Nephron (organoid): ENCODE data around the gene ANKFN1.

Experiments
- H3K27ac Mint-ChIP-seq, 3 experiments: 2 replicates each; pipeline ENCODE4 v1.8.0; 2020; ENCODE audit warnings: mixed read lengths in 3 of 3, mild to moderate bottlenecking in 2 of 3, moderate library complexity in 1 of 3
- H3K27me3 Mint-ChIP-seq: 2 replicates; pipeline ENCODE4 v1.8.0; 2021; ENCODE audit warnings: low read depth, mild to moderate bottlenecking, moderate library complexity, mixed read lengths
- H3K36me3 Mint-ChIP-seq: 2 replicates; pipeline ENCODE4 v1.8.0; 2020; ENCODE audit warnings: low read depth, mixed read lengths
- H3K4me1 Mint-ChIP-seq: 2 replicates; pipeline ENCODE4 v1.8.0; 2020; ENCODE audit warnings: mixed read lengths
- H3K4me3 Mint-ChIP-seq, 3 experiments: 2 replicates each; pipeline ENCODE4 v1.8.0; 2020; ENCODE audit warnings: mild to moderate bottlenecking in 3 of 3, mixed read lengths in 3 of 3, moderate library complexity in 2 of 3
- H3K9me3 Mint-ChIP-seq: 2 replicates; pipeline ENCODE4 v1.8.0; 2020; ENCODE audit warnings: mixed read lengths
- TF ChIP-seq, protein P1 (sequence below), 3 experiments: fragments of 200-600 bp; sonication (generic); IDR thresholded peaks; one replicate each; pipeline ENCODE4 v1.5.0; 2021; ENCODE audit warnings: antibody characterized with exemption in 3 of 3; ENCODE audit not compliant: unreplicated experiment in 3 of 3

The ANKFN1 gene, protein sequence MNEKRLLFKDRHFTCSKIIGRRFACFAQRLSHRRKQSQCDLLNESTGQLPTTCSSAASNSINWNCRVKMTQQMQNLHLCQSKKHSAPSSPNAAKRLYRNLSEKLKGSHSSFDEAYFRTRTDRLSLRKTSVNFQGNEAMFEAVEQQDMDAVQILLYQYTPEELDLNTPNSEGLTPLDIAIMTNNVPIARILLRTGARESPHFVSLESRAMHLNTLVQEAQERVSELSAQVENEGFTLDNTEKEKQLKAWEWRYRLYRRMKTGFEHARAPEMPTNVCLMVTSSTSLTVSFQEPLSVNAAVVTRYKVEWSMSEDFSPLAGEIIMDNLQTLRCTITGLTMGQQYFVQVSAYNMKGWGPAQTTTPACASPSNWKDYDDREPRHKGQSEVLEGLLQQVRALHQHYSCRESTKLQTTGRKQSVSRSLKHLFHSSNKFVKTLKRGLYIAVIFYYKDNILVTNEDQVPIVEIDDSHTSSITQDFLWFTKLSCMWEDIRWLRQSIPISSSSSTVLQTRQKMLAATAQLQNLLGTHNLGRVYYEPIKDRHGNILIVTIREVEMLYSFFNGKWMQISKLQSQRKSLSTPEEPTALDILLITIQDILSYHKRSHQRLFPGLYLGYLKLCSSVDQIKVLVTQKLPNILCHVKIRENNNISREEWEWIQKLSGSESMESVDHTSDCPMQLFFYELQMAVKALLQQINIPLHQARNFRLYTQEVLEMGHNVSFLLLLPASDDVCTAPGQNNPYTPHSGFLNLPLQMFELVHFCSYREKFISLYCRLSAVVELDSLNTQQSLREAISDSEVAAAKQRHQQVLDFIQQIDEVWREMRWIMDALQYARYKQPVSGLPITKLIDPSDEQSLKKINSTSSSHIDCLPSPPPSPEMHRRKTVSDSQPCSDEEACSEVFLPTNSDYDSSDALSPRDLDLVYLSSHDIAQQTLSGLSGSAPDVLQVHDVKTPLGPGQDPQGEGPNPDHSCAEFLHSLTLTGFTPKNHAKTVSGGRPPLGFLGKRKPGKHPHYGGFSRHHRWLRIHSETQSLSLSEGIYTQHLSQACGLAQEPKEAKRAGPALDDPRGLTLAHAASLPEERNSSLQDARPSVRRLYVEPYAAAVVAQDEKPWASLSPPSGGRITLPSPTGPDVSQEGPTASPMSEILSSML

DNA sequence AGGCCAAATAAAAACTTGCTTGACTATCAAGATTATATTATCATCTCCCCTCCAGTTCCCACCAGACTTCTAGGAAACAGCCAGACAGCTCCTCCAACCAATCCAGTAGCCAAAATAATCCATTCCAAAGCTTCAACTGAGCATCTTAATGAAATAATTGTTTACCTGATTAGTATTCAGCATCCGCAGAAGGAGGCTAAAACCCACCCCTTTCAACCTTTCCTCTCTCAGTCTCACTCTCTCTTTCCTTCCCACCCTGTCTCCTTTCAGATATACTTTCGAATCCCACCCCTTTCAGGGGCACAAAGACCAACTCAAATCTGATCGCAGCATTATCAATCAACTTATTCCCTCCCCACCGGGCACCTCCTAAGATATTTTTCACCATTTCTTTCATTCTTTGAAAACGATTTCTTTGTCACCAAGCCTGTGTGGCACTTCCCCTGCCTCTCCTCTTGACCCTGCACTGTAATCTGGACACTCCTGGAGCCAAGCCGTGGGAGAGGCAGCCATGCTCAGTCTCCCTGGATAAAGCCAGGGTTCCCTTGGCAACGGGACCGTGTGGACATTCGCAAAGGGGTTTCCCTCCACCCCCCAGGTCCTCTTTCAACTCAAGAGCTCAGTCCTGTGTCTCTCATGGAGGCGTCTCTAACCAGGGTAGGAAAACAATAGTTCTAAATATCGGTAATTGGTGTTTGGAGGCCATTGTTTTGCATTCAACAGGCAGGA lies at the start of gene ANKFN1:
TSS of gene ANKFN1 (plus strand) at position 602 of the 729 bp plus-strand sequence. CDS start 59,193 bp downstream, outside the sequence.
- Mint-ChIP-seq H3K27me3 (peaks cover 19% of the 10 kb centered on the region), H3K9me3 (no peaks in the 10 kb centered on the region), H3K27ac (peak within 1 kb of the TSS in 1 of 3 experiments; percentile 22), H3K36me3 (no peaks in the 10 kb centered on the region), H3K4me1 (peaks cover 15% of the 10 kb centered on the region), H3K4me3 (no peak within 1 kb of the TSS)
- TF ChIP-seq, protein P1, sequence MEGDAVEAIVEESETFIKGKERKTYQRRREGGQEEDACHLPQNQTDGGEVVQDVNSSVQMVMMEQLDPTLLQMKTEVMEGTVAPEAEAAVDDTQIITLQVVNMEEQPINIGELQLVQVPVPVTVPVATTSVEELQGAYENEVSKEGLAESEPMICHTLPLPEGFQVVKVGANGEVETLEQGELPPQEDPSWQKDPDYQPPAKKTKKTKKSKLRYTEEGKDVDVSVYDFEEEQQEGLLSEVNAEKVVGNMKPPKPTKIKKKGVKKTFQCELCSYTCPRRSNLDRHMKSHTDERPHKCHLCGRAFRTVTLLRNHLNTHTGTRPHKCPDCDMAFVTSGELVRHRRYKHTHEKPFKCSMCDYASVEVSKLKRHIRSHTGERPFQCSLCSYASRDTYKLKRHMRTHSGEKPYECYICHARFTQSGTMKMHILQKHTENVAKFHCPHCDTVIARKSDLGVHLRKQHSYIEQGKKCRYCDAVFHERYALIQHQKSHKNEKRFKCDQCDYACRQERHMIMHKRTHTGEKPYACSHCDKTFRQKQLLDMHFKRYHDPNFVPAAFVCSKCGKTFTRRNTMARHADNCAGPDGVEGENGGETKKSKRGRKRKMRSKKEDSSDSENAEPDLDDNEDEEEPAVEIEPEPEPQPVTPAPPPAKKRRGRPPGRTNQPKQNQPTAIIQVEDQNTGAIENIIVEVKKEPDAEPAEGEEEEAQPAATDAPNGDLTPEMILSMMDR (IDR thresholded peaks at IDR 0.05; ENCODE audit: unreplicated experiment in 3 of 3) = no peak

DNA sequence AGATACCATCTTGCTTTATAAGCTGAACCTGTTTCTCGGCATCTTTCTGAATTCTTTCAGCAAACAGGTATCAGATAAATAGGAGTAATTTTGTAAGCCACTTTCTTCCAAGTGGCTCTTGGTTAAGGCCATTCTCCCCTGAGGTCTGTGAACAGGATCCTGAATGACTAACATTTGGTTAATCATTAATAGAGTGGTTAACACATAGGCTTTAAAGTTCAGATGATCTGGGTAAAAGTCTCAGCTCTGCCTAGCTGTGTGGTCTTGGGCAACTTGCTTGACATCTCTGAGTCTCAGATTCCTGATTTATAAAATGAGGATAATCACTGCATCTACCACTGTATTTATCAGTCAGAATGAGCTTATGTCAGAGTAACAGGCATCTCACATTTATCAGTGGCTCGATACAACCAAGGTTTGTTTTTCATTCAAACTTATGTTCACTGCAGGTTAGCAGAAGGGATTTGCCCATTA lies 44.4 kb upstream of the ANKFN1 start:
- TF ChIP-seq, protein P1 (IDR thresholded peaks at IDR 0.05; ENCODE audit: unreplicated experiment in 3 of 3) = no peak
- H3K4me1 Mint-ChIP-seq = peaks cover 34% of the 10 kb centered on the region
- H3K27me3 Mint-ChIP-seq = peaks cover 23% of the 10 kb centered on the region
- H3K27ac Mint-ChIP-seq = peak overlapping the region; percentile 66 to 81 (median 79)
- no peaks in the 10 kb centered on the region for H3K36me3 Mint-ChIP-seq
- no peak overlapping the region for H3K4me3 Mint-ChIP-seq
- no peaks in the 10 kb centered on the region for H3K9me3 Mint-ChIP-seq

DNA sequence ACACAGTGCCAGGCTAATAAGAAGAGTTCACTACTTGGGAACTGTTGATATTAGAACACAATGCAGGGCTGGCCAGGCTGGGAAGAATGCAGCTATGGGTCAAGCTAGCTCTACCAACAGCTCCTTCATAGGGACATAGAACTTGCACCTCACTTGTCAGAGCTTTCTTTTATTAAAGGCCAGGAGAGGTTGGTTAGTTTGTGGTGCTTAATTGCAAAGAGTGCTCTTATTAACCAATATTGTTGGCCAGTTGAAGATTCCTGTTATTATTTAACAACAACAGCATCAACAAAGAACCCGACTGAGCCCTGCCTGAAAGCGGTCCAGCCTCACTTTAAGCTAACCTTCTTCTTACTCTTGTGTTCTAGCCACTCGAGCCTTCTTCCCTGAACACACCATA lies 43.4 kb upstream of the ANKFN1 start:
- Mint-ChIP-seq H3K9me3 (no peaks in the 10 kb centered on the region), H3K4me1 (peaks cover 38% of the 10 kb centered on the region), H3K27ac (peak overlapping the region in 2 of 3 experiments; percentile 12 to 79), H3K27me3 (peaks cover 18% of the 10 kb centered on the region), H3K36me3 (no peaks in the 10 kb centered on the region), H3K4me3 (no peak overlapping the region)
- TF ChIP-seq, protein P1 (IDR thresholded peaks at IDR 0.05; ENCODE audit: unreplicated experiment in 3 of 3) = no peak

DNA sequence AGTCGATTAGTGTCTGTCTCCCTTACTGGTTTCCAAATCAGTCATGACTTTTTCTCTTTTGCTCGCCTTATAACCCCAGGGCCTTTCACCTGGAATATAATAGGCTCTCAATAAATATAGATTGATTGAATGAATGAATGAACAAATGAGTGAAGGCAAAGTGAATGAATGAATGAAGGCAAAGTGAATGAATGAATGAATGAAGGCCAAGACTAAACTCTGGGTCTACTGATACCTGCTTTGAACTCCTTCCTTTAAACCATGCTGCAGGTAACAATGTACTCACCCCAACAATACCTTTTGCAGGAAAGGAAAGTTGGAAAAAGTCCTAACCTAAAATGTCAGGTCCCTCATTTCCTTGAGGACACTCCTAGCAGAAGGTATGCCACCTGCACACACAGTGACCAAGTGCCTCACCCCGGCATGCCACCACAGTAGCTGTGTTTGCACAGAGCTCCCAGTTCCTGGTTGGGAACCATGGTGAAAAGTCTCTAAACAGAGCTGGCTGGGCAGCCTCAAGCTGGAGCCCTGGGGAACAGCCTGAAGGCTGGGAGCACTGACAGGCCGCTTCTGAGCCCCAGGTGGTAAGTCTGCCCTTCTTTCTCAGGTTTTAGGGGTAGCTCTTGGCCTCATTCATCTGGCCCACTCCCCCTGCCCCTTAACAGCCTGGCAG lies 42.7 kb upstream of the ANKFN1 start:
- H3K36me3 Mint-ChIP-seq = no peaks in the 10 kb centered on the region
- peaks cover 38% of the 10 kb centered on the region for H3K4me1 Mint-ChIP-seq
- H3K9me3 Mint-ChIP-seq = no peaks in the 10 kb centered on the region
- TF ChIP-seq, protein P1 (IDR thresholded peaks at IDR 0.05; ENCODE audit: unreplicated experiment in 3 of 3) = no peak
- no peak overlapping the region for H3K4me3 Mint-ChIP-seq
- H3K27me3 Mint-ChIP-seq = peaks cover 10% of the 10 kb centered on the region
- peak overlapping the region in 2 of 3 experiments; percentile 12 to 79 for H3K27ac Mint-ChIP-seq
